Nephron progenitor cell (in vitro differentiated cells): Measurements from ENCODE around the gene PDK2.

Experiments used
- DNase-seq: peaks from one replicate; pipeline ENCODE4 v3.0.0; 2021
- H3K27ac Mint-ChIP-seq: 2 replicates; pipeline ENCODE4 v1.8.0; 2021; ENCODE audit warnings: mild to moderate bottlenecking, moderate library complexity, mixed read lengths
- H3K27me3 Mint-ChIP-seq: 2 replicates; pipeline ENCODE4 v1.8.0; 2021; ENCODE audit warnings: mild to moderate bottlenecking, low read depth, mixed read lengths; ENCODE audit not compliant: poor library complexity
- H3K36me3 Mint-ChIP-seq: 2 replicates; pipeline ENCODE4 v1.8.0; 2021; ENCODE audit warnings: low read depth, mixed read lengths
- H3K4me1 Mint-ChIP-seq: 2 replicates; pipeline ENCODE4 v1.8.0; 2021; ENCODE audit warnings: mixed read lengths
- H3K4me3 Mint-ChIP-seq: 2 replicates; pipeline ENCODE4 v1.8.0; 2021; ENCODE audit warnings: mild to moderate bottlenecking, moderate library complexity, mixed read lengths
- H3K9me3 Mint-ChIP-seq: 2 replicates; pipeline ENCODE4 v1.8.0; 2021; ENCODE audit warnings: mild to moderate bottlenecking, moderate library complexity, mixed read lengths
- TF ChIP-seq, protein P1 (sequence below): fragments of 200-600 bp; sonication (generic); IDR thresholded peaks from 2 replicates; pipeline ENCODE4 v1.5.0; 2021; ENCODE audit warnings: antibody characterized with exemption

Gene PDK2

DNA sequence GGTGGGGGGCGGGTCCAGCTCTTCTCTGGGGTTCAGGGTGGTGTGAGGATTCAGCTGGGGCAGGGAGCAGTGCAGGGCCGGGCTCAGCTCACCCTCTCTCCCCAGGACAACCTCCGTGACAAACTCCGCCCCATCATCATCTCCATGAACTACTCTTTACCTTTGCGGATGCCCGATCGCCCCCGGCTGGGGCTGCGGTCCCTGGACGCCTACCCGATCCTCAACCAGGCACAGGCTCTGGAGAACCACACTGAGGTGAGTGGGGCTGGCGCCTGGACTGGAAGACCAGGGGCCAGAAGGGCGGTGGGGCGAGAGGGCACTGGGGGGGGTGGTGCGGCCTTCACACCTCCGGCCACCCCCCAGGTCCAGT is 18.9 kb upstream of the PDK2 start:
- TF ChIP-seq, protein P1, sequence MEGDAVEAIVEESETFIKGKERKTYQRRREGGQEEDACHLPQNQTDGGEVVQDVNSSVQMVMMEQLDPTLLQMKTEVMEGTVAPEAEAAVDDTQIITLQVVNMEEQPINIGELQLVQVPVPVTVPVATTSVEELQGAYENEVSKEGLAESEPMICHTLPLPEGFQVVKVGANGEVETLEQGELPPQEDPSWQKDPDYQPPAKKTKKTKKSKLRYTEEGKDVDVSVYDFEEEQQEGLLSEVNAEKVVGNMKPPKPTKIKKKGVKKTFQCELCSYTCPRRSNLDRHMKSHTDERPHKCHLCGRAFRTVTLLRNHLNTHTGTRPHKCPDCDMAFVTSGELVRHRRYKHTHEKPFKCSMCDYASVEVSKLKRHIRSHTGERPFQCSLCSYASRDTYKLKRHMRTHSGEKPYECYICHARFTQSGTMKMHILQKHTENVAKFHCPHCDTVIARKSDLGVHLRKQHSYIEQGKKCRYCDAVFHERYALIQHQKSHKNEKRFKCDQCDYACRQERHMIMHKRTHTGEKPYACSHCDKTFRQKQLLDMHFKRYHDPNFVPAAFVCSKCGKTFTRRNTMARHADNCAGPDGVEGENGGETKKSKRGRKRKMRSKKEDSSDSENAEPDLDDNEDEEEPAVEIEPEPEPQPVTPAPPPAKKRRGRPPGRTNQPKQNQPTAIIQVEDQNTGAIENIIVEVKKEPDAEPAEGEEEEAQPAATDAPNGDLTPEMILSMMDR = no peak
- Mint-ChIP-seq H3K4me1 (peaks cover 18% of the 10 kb centered on the region), H3K36me3 (peaks cover 8% of the 10 kb centered on the region), H3K4me3 (no peak overlapping the region), H3K27me3 (peaks cover 39% of the 10 kb centered on the region), H3K27ac (no peak overlapping the region), H3K9me3 (peaks cover under 1% of the 10 kb centered on the region)
- no peak for DNase-seq

DNA sequence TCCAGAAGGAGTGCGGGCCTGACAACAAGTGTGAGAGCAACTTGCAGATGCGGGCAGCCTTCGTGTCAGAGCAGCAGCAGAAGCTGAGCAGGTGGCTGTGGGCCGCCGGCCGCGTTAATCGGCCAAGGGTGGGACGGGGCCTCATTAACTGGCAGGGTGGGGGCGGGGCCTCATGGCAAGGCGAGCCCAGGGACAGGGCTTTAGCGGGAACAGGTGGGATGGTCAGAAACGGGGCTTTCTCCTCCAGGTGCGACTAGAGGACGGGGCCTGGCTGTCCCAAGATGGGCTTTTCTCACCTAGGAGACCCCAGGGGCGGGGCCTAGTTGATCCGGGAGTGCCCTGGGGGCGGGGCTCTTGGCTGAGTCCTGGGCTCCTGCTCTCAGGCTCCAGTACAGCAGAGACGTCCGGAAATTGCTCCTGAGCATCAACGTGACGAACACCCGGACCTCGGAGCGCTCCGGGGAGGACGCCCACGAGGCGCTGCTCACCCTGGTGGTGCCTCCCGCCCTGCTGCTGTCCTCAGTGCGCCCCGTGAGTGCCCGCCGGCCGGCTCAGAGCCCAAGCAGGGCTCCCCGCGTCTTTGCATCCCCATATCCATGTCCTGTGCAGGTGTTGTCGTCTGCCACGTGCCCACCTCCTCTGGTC is 18.4 kb upstream of the PDK2 start:
- Mint-ChIP-seq H3K9me3 (no peaks in the 10 kb centered on the region), H3K27ac (no peak overlapping the region), H3K4me3 (no peak overlapping the region), H3K27me3 (peaks cover 35% of the 10 kb centered on the region), H3K36me3 (peaks cover 4% of the 10 kb centered on the region), H3K4me1 (peaks cover 18% of the 10 kb centered on the region)
- peak; percentile 65 for DNase-seq
- TF ChIP-seq, protein P1 = no peak

DNA sequence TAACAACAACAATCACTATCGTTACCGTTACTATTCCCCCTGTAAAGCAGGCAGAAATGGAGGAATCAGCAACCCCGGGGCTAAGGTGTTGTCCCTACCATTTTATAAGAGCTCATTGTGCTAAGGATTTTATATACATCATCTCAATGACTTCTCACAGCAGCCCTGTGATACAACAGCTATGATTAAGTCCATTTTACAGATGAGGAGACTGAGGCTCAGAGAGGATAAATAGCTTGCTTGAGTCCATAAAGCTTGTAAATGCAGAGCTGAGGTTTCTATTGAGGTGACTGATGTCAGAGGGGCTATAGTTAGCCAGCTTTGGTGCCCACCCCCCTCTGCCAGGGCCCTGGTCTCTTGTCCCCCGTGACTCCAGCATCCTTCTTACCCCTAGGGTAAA is 16.7 kb upstream of the PDK2 start:
- Mint-ChIP-seq H3K4me3 (no peak overlapping the region), H3K4me1 (peaks cover 18% of the 10 kb centered on the region), H3K36me3 (peaks cover 4% of the 10 kb centered on the region), H3K27me3 (peaks cover 40% of the 10 kb centered on the region), H3K27ac (no peak overlapping the region), H3K9me3 (no peaks in the 10 kb centered on the region)
- DNase-seq = no peak
- TF ChIP-seq, protein P1 = no peak

- no peak overlapping the region for H3K4me3 Mint-ChIP-seq
- H3K27ac Mint-ChIP-seq = no peak overlapping the region
- peaks cover 4% of the 10 kb centered on the region for H3K36me3 Mint-ChIP-seq
Observed at GRCh38 chr17:50079334-50080095, 15.6 kb upstream of the PDK2 start.

DNA sequence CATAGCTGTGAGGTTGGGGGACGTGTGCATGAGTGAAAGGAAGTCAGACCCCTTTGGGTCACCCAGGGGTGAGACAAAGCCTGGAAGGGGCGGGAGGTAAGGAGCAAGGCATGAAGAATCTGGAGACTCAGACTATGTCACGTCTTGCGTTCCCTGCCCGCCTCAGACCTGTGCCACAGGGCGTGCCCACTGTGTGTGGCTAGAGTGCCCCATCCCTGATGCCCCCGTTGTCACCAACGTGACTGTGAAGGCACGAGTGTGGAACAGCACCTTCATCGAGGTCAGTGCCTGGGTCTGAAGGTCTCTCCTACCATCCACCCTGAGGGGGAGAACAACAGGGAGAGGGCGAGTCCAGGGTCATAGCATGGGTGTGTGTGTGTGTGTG is 15.1 kb upstream of the PDK2 start:
- Mint-ChIP-seq H3K36me3 (peaks cover 4% of the 10 kb centered on the region), H3K27ac (no peak overlapping the region), H3K9me3 (no peaks in the 10 kb centered on the region), H3K4me1 (peaks cover 18% of the 10 kb centered on the region), H3K4me3 (no peak overlapping the region), H3K27me3 (peaks cover 42% of the 10 kb centered on the region)
- TF ChIP-seq, protein P1 = no peak
- no peak for DNase-seq

More at GRCh38 chr17:50079334-50080095, 15.6 kb upstream of the PDK2 start:
- TF ChIP-seq, protein P1 = peak; percentile 26
- no peak for DNase-seq
- peaks cover 43% of the 10 kb centered on the region for H3K27me3 Mint-ChIP-seq
- no peaks in the 10 kb centered on the region for H3K9me3 Mint-ChIP-seq
- H3K4me1 Mint-ChIP-seq = peaks cover 18% of the 10 kb centered on the region
